ENCODE data around the gene RAB44. TPM values are rescaled to one million over a fixed set of nuclear protein-coding genes. Genes with fewer than 3 reads are reported as not detected.

RAB44 gene
- total and polyA plus RNA-seq, 7 donors = under 0.01 to 0.71 (median 0.17) TPM; not detected in 3

DNA sequence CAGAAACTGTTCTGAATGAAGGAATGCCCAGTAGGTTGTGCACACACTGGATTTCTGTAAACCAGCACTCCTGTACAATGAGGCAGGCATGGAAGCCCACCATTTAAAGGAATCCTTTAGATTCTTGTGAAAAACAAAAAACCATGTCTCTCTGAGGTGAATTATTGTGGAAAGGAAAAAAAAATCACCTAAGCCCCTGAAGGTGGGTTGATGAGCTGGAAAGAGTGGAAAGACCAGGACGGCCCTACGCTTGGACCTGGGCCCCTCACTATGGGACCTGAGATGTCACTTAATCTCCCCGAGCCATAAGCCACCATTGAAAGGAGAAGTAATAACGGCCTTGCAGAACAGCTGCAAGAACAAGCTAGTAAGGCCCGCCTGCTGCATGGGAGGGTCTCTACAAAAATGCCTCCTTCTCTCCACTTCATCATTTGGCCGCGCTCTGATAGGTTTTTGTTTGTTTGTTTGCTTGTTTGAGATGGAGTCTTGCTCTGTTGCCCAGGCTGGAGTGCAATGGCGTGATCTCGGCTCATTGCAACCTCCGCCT, 68.8 kb downstream of the RAB44 start:
- Histone ChIP-seq H3K27ac (no peak overlapping the region), H3K4me1 (peaks cover 0 to 28% (median 20%) of the 10 kb centered on the region in 4 donors), H3K9me3 (no peaks in the 10 kb centered on the region), H3K27me3 (no peaks in the 10 kb centered on the region), H3K36me3 (no peaks in the 10 kb centered on the region), H3K4me3 (no peak overlapping the region)
- DNase-seq = no peak
- intact Hi-C loops (cut with DNase I) = loop anchor here (1.0 kb wide), 2 partner anchors 85 to 252 kb away; no protein-coding TSS in a partner anchor
- TF ChIP-seq EP300 (IDR thresholded peaks at IDR 0.05) (no peak), POLR2A (IDR thresholded peaks at IDR 0.05) (no peak), POLR2AphosphoS5 (IDR thresholded peaks at IDR 0.05) (no peak)
- TF ChIP-seq, protein P1, sequence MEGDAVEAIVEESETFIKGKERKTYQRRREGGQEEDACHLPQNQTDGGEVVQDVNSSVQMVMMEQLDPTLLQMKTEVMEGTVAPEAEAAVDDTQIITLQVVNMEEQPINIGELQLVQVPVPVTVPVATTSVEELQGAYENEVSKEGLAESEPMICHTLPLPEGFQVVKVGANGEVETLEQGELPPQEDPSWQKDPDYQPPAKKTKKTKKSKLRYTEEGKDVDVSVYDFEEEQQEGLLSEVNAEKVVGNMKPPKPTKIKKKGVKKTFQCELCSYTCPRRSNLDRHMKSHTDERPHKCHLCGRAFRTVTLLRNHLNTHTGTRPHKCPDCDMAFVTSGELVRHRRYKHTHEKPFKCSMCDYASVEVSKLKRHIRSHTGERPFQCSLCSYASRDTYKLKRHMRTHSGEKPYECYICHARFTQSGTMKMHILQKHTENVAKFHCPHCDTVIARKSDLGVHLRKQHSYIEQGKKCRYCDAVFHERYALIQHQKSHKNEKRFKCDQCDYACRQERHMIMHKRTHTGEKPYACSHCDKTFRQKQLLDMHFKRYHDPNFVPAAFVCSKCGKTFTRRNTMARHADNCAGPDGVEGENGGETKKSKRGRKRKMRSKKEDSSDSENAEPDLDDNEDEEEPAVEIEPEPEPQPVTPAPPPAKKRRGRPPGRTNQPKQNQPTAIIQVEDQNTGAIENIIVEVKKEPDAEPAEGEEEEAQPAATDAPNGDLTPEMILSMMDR (IDR thresholded peaks at IDR 0.05) = no peak
- 76 to 88% methylated on average over 10 of the region's 10 CpGs for WGBS, 2 donors

DNA sequence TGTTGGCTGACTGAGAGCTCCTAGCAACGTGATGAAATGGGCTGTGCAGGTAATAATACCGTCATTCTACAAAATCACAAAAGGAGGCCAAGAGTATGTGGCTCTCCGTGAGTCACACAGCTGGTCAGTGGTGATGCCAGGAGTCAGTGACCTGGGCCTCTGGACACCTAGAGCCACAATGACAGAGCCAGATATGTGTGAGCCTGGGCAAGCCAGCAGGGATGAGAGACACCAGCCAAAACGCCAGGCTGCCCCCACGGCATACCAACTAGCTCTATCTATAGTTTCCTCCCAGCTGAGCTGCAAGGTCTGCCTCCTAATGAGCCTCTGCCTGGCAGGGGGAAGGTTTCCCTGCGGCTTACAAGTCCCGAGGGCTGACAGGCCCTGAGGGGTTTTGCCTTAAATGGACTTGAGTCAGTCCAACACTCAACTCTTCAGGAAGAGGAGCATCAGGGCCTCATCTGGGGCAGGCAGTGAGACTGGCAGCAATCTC, 71.6 kb downstream of the RAB44 start:
- H3K27ac ChIP-seq = peak overlapping the region in 2 of 4 donors; percentile 18 to 39
- no peak overlapping the region for H3K4me3 ChIP-seq
- 63 to 80% methylated on average over 7 of the region's 7 CpGs for WGBS, 2 donors

DNA sequence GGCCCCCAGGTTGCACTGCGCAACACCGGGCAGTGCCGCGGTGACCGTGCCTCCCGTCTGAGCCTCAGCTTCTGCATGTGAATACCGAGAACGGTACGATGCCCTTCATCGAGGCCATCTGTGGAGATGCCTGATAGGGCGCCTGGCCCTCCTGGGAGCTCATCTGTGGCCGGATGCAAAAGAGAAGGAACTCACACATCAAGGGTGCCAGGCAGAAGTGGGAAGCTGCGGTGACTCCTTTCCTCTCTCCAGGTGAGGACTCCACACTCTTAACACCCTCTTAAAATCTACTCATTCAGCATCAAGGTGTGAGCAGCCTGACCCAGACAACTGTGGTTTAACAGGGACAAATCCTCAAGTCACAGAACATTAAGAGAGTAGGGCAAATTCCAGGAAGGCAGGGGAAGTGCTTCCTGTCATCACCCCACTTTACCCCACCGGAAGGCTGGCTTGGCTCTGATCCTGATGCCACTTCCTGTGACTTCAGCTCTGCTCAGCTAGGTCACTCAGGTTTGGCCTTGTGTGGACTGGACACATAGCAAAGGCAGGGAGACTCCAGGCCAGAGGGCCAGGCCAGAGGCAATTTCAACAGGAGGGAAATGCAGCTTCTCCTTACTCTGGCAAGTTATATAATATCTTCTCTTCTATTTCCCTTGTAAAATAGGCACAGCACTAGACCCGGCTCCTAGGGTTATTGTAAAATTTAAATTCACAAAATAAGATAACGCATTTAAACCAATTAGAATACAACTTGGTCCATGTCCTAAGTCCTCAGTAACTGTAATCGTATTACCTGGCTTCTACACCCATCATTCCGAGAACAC, 72.3 kb downstream of the RAB44 start:
- no peaks in the 10 kb centered on the region for H3K27me3 ChIP-seq

More for the DNA sequence above, 71.6 kb downstream of the RAB44 start:
- H3K27me3 ChIP-seq = no peaks in the 10 kb centered on the region
- TF ChIP-seq, protein P1 (IDR thresholded peaks at IDR 0.05) = no peak
- TF ChIP-seq EP300 (IDR thresholded peaks at IDR 0.05) (no peak), POLR2AphosphoS5 (IDR thresholded peaks at IDR 0.05) (no peak), POLR2A (IDR thresholded peaks at IDR 0.05) (no peak)
- no peaks in the 10 kb centered on the region for H3K36me3 ChIP-seq
- no peak for DNase-seq
- H3K9me3 ChIP-seq = no peaks in the 10 kb centered on the region
- H3K4me1 ChIP-seq = peaks cover 0 to 28% (median 20%) of the 10 kb centered on the region in 4 donors
- intact Hi-C loops (cut with DNase I) = no loop called here

DNA sequence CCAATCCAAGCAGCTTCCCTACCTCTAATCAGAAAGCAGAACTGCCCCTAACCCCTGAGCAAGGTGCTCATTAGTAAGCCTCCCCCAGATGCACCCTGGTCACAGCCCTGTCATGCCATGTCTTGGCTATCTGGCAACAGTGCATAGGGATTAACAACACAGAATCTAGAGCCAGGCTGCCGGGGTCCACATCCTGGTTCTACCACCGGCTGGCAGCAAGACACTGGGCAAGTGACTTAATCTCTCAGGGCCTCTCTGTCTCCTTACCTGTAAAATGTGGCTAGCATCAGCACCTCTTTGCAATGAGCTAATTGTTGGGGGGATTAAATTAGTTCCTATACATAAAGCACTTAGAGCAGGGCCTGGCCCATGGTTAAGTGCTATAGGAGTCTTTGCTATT, 73.5 kb downstream of the RAB44 start:
- DNase-seq = no peak
- 95% methylated on average over 2 of the region's 2 CpGs for WGBS, 2 donors
- H3K36me3 ChIP-seq = no peaks in the 10 kb centered on the region
- TF ChIP-seq POLR2A (IDR thresholded peaks at IDR 0.05) = no peak
- no peak for TF ChIP-seq POLR2AphosphoS5 (IDR thresholded peaks at IDR 0.05)
- TF ChIP-seq, protein P1 (IDR thresholded peaks at IDR 0.05) = no peak
- TF ChIP-seq EP300 (IDR thresholded peaks at IDR 0.05) = no peak
- no peaks in the 10 kb centered on the region for H3K27me3 ChIP-seq
- H3K4me1 ChIP-seq = peaks cover 0 to 21% (median 16%) of the 10 kb centered on the region in 4 donors
- no peak overlapping the region for H3K27ac ChIP-seq
- H3K4me3 ChIP-seq = no peak overlapping the region
- intact Hi-C loops (cut with DNase I) = no loop called here
- no peaks in the 10 kb centered on the region for H3K9me3 ChIP-seq

More for the DNA sequence above, 72.3 kb downstream of the RAB44 start:
- intact Hi-C loops (cut with DNase I) = no loop called here
- peak overlapping the region in 2 of 4 donors; percentile 18 to 39 for H3K27ac ChIP-seq
- no peaks in the 10 kb centered on the region for H3K36me3 ChIP-seq
- TF ChIP-seq, protein P1 (IDR thresholded peaks at IDR 0.05) = no peak
- no peak for TF ChIP-seq POLR2AphosphoS5 (IDR thresholded peaks at IDR 0.05)
- TF ChIP-seq POLR2A (IDR thresholded peaks at IDR 0.05) = no peak
- no peak for TF ChIP-seq EP300 (IDR thresholded peaks at IDR 0.05)
- H3K4me1 ChIP-seq = peaks cover 0 to 28% (median 20%) of the 10 kb centered on the region in 4 donors
- no peak overlapping the region for H3K4me3 ChIP-seq
- H3K9me3 ChIP-seq = no peaks in the 10 kb centered on the region
- 58 to 84% methylated on average over 18 of the region's 18 CpGs for WGBS, 2 donors
- no peak for DNase-seq
